ENCODE results near the gene DKKL1.

DKKL1 gene

GRCh38 chr19:49344505-49345423 is 18.9 kb upstream of the DKKL1 start:
- Histone ChIP-seq H3K4me2 (ENCODE audit: low read length) (no peak overlapping the region), H3K4me3 (ENCODE audit: low read depth, low read length, poor library complexity, severe bottlenecking) (no peak overlapping the region), H4K20me1 (ENCODE audit: insufficient read depth, low read length) (no peaks in the 10 kb centered on the region), H2AFZ (ENCODE audit: low read length) (no peak overlapping the region), H3K27ac (ENCODE audit: low read depth, low read length, poor library complexity, severe bottlenecking) (peak overlapping the region; percentile 28), H3K9me2 (ENCODE audit: low read depth, low read length) (no peaks in the 10 kb centered on the region), H3F3A (ENCODE audit: insufficient read depth, low read length) (0 out of 2 replicates have a peak, but pooled peaks cover 3% of the 10 kb centered on the region), H3K79me2 (ENCODE audit: insufficient read depth, low read length) (no peaks in the 10 kb centered on the region), H3K9ac (ENCODE audit: low read length) (no peak overlapping the region), H3K36me3 (ENCODE audit: insufficient read depth, low read length) (peaks cover 13% of the 10 kb centered on the region), H3K4me1 (ENCODE audit: insufficient read depth, low read length, severe bottlenecking) (peaks cover 23% of the 10 kb centered on the region), H3K9me3 (ENCODE audit: low read length) (no peaks in the 10 kb centered on the region), H3K27me3 (ENCODE audit: insufficient read depth, low read length) (no peaks in the 10 kb centered on the region)
- TF ChIP-seq, protein P1, sequence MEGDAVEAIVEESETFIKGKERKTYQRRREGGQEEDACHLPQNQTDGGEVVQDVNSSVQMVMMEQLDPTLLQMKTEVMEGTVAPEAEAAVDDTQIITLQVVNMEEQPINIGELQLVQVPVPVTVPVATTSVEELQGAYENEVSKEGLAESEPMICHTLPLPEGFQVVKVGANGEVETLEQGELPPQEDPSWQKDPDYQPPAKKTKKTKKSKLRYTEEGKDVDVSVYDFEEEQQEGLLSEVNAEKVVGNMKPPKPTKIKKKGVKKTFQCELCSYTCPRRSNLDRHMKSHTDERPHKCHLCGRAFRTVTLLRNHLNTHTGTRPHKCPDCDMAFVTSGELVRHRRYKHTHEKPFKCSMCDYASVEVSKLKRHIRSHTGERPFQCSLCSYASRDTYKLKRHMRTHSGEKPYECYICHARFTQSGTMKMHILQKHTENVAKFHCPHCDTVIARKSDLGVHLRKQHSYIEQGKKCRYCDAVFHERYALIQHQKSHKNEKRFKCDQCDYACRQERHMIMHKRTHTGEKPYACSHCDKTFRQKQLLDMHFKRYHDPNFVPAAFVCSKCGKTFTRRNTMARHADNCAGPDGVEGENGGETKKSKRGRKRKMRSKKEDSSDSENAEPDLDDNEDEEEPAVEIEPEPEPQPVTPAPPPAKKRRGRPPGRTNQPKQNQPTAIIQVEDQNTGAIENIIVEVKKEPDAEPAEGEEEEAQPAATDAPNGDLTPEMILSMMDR (IDR thresholded peaks at IDR 0.05; ENCODE audit: low read length), result no peak
- no peak for TF ChIP-seq EZH2 (IDR thresholded peaks at IDR 0.05; ENCODE audit: borderline replicate concordance, low read length)

DNA sequence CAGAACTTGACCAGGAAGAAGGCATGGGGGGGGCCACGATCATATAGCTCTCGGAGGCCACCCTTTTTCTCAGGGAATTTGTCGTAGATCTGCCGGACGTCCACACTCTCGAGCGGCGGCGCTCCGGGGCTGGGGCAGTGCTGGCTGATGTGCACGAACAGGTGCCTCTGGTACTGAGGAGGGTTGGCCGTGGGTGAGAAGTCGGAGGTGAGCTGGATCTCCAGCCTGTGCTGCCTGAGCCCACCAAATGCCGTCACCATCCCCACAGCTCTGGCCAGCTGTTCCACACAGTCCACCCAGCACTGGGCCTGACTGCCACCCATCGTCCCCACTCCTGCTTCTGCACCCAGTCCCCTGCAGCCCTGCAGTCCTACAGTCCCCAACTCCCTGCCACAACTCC is 16.5 kb upstream of the DKKL1 start:
- Histone ChIP-seq H3F3A (ENCODE audit: insufficient read depth, low read length) (no peaks in the 10 kb centered on the region), H3K79me2 (ENCODE audit: insufficient read depth, low read length) (no peaks in the 10 kb centered on the region), H3K36me3 (ENCODE audit: insufficient read depth, low read length) (no peaks in the 10 kb centered on the region; the same call in 1 of the 2 replicates), H3K27ac (ENCODE audit: low read depth, low read length, poor library complexity, severe bottlenecking) (no peak overlapping the region), H4K20me1 (ENCODE audit: insufficient read depth, low read length) (no peaks in the 10 kb centered on the region), H3K9me3 (ENCODE audit: low read length) (no peaks in the 10 kb centered on the region), H2AFZ (ENCODE audit: low read length) (no peak overlapping the region), H3K4me1 (ENCODE audit: insufficient read depth, low read length, severe bottlenecking) (peaks cover 9% of the 10 kb centered on the region), H3K4me2 (ENCODE audit: low read length) (no peak overlapping the region), H3K9ac (ENCODE audit: low read length) (no peak overlapping the region), H3K9me2 (ENCODE audit: low read depth, low read length) (no peaks in the 10 kb centered on the region), H3K4me3 (ENCODE audit: low read depth, low read length, poor library complexity, severe bottlenecking) (no peak overlapping the region), H3K27me3 (ENCODE audit: insufficient read depth, low read length) (no peaks in the 10 kb centered on the region)
- no peak for TF ChIP-seq EZH2 (IDR thresholded peaks at IDR 0.05; ENCODE audit: borderline replicate concordance, low read length)
- TF ChIP-seq, protein P1 (IDR thresholded peaks at IDR 0.05; ENCODE audit: low read length), result no peak

DNA sequence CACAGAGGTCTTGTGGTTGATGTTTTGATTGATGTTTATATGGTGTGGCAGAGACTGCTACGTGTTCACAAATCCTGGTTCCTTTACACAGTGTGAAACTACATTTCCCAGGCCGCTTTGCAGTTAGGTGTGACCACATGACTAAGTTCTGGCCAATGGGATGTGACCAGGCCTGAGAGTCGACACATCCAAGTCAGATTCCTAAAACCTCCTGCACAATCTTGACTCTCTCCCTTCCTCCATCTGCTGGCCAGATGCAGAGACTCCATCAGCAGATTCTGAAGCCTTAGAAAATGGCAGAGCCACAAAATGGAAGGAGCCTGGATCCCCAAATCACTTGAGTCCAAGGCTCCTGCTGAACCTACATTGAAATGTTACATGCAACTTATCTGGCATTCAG is 15.8 kb upstream of the DKKL1 start:
- H3K4me1 ChIP-seq (ENCODE audit: insufficient read depth, low read length, severe bottlenecking), result peaks cover 9% of the 10 kb centered on the region
- no peaks in the 10 kb centered on the region for H3K79me2 ChIP-seq (ENCODE audit: insufficient read depth, low read length)
- H3K9me2 ChIP-seq (ENCODE audit: low read depth, low read length), result no peaks in the 10 kb centered on the region
- no peaks in the 10 kb centered on the region for H4K20me1 ChIP-seq (ENCODE audit: insufficient read depth, low read length)
- H3K9me3 ChIP-seq (ENCODE audit: low read length), result no peaks in the 10 kb centered on the region
- H3K4me3 ChIP-seq (ENCODE audit: low read depth, low read length, poor library complexity, severe bottlenecking), result no peak overlapping the region
- no peaks in the 10 kb centered on the region for H3F3A ChIP-seq (ENCODE audit: insufficient read depth, low read length)
- no peak overlapping the region for H3K4me2 ChIP-seq (ENCODE audit: low read length)
- no peaks in the 10 kb centered on the region; the same call in 1 of the 2 replicates for H3K36me3 ChIP-seq (ENCODE audit: insufficient read depth, low read length)
- no peak overlapping the region; the same call in 1 of the 2 replicates for H2AFZ ChIP-seq (ENCODE audit: low read length)
- no peak overlapping the region for H3K9ac ChIP-seq (ENCODE audit: low read length)
- peak overlapping the region; percentile 50 for H3K27ac ChIP-seq (ENCODE audit: low read depth, low read length, poor library complexity, severe bottlenecking)
- no peaks in the 10 kb centered on the region for H3K27me3 ChIP-seq (ENCODE audit: insufficient read depth, low read length)
- TF ChIP-seq, protein P1 (IDR thresholded peaks at IDR 0.05; ENCODE audit: low read length), result no peak
- no peak for TF ChIP-seq EZH2 (IDR thresholded peaks at IDR 0.05; ENCODE audit: borderline replicate concordance, low read length)
